HCT116 (cell line): ENCODE data around the gene THOC2. TPM values are rescaled to one million over a fixed set of nuclear protein-coding genes. Genes with fewer than 3 reads are reported as not detected.
"Not testable (repeated sequence)": the region's sequence is repeated elsewhere in the genome, so short reads cannot be mapped to it uniquely, and the experiment has no call there.

Experiments used
- ATAC-seq: fragments of 200-7000 bp; cut with Tn5 transposase; 2 replicates; pipeline ENCODE4 v1.9.1; 2020; ENCODE audit warnings: mild to moderate bottlenecking, moderate library complexity
- BruUV-seq: library from RNA; stranded (reverse); fragments of 400-500 nt; replicated peaks from 2 replicates; lab custom pipeline; 2021; lab: Mats Ljungman, UMichigan
- CTCF ChIA-PET: fragments of 300-600 bp; sonication (Branson Sonifier 250); formaldehyde crosslinking; loops from one replicate; lab custom pipeline; 2021; ENCODE audit warnings: antibody characterized with exemption; lab: Charles Lee
- POLR2A ChIA-PET: fragments of 300-600, 350-600 bp; sonication (Branson Sonifier 250); formaldehyde crosslinking; loops from one replicate; lab custom pipeline; 2021; ENCODE audit warnings: antibody characterized with exemption; lab: Charles Lee
- RAD21 ChIA-PET, 2 experiments: fragments of 300-600 bp; sonication (Branson Sonifier 250); formaldehyde crosslinking; loops; one replicate each; lab custom pipeline; 2023; ENCODE audit warnings: low total read pairs in 2 of 2; ENCODE audit not compliant: uncharacterized antibody in 2 of 2, unreplicated experiment in 2 of 2, low non-redundant PET in 1 of 2; lab: Charles Lee
- DNase-seq: peaks from one replicate; pipeline ENCODE4 v3.0.0-alpha.2; 2010; ENCODE audit warnings: low read depth, low spot score
- H2AFZ ChIP-seq: fragments of 200-600 bp; shearing (Covaris generic), sonication (generic); 2 replicates; pipeline ENCODE4 v1.6.1; 2017; ENCODE audit warnings: low read depth, mixed run types, mixed read lengths, antibody characterized with exemption, low read length; ENCODE audit not compliant: poor library complexity, severe bottlenecking
- H3K27ac ChIP-seq: 2 replicates; pipeline ENCODE4 v1.5.1; 2012; ENCODE audit warnings: low read depth, low read length
- H3K27me3 ChIP-seq: fragments of 200-600 bp; sonication (generic); 2 replicates; pipeline ENCODE4 v1.6.1; 2016; ENCODE audit warnings: mixed run types, low read length, mixed read lengths; ENCODE audit not compliant: insufficient read depth
- H3K36me3 ChIP-seq, 2 experiments: fragments of 200-500 bp in 1 of 2; fragments of 200-600 bp in 1 of 2; sonication (Bioruptor generic) in 1 of 2; sonication (generic) in 1 of 2; 2 replicates each; pipeline versions ENCODE4 v1.5.1 to v1.6.1; 2014 to 2016; ENCODE audit warnings: low read length in 2 of 2, inconsistent platforms in 1 of 2, mixed read lengths in 1 of 2, mixed run types in 1 of 2; ENCODE audit not compliant: insufficient read depth in 2 of 2, control insufficient read depth in 1 of 2
- H3K4me1 ChIP-seq, 2 experiments: fragments of 200-600 bp in 1 of 2; sonication (generic) in 1 of 2; 2 replicates each; pipeline versions ENCODE4 v1.5.1 to v1.6.1; 2012 to 2017; ENCODE audit warnings: low read length in 2 of 2, inconsistent platforms in 1 of 2, mild to moderate bottlenecking in 1 of 2, mixed read lengths in 1 of 2, mixed run types in 1 of 2, moderate library complexity in 1 of 2; ENCODE audit not compliant: insufficient read depth in 2 of 2, control insufficient read depth in 1 of 2
- H3K4me2 ChIP-seq: fragments of 200-600 bp; sonication (generic); 2 replicates; pipeline ENCODE4 v1.6.1; 2017; ENCODE audit warnings: mixed run types, low read length, mixed read lengths
- H3K4me3 ChIP-seq, 2 experiments: fragments of 200-600 bp in 1 of 2; sonication (generic) in 1 of 2; replicated peaks in 1 of 2; 2 replicates each; pipeline ENCODE4 v1.5.1; 2011 to 2016; ENCODE audit warnings: low read length in 2 of 2, control low read depth in 1 of 2, low read depth in 1 of 2, mild to moderate bottlenecking in 1 of 2, mixed read lengths in 1 of 2, mixed run types in 1 of 2
- H3K79me2 ChIP-seq: fragments of 200-600 bp; sonication (generic); 2 replicates; pipeline ENCODE4 v1.6.1; 2017; ENCODE audit warnings: mild to moderate bottlenecking, mixed run types, low read length, moderate library complexity, mixed read lengths; ENCODE audit not compliant: insufficient read depth
- H3K9ac ChIP-seq: fragments of 200-600 bp; sonication (generic); 2 replicates; pipeline ENCODE4 v1.6.1; 2016; ENCODE audit warnings: low read length, mixed read lengths
- H3K9me2 ChIP-seq: fragments of 200-600 bp; sonication (generic), shearing (Covaris generic); 2 replicates; pipeline ENCODE4 v1.6.1; 2017; ENCODE audit warnings: mixed run types, mild to moderate bottlenecking, moderate library complexity; ENCODE audit not compliant: insufficient read depth
- H3K9me3 ChIP-seq, 2 experiments: fragments of 200-500 bp in 1 of 2; fragments of 200-600 bp in 1 of 2; sonication (Bioruptor generic) in 1 of 2; sonication (generic) in 1 of 2; 2 replicates each; pipeline ENCODE4 v1.6.1; 2014 to 2017; ENCODE audit warnings: low read length in 2 of 2, mixed read lengths in 2 of 2, inconsistent platforms in 1 of 2, low read depth in 1 of 2, mild to moderate bottlenecking in 1 of 2, mixed run types in 1 of 2, moderate library complexity in 1 of 2; ENCODE audit not compliant: control insufficient read depth in 1 of 2, insufficient read depth in 1 of 2
- H4K20me1 ChIP-seq: fragments of 200-600 bp; sonication (generic), shearing (Covaris generic); 2 replicates; pipeline ENCODE4 v1.6.1; 2017; ENCODE audit warnings: mixed run types, mild to moderate bottlenecking, moderate library complexity; ENCODE audit not compliant: insufficient read depth
- CBX3 ChIP-seq: IDR thresholded peaks from 2 replicates; pipeline ENCODE4 v1.6.1; 2012; ENCODE audit warnings: low read depth
- CEBPB ChIP-seq: IDR thresholded peaks from 2 replicates; pipeline ENCODE4 v1.6.1; 2012; ENCODE audit warnings: low read depth
- CTCF ChIP-seq, 3 experiments: fragments of 200-600 bp in 1 of 3; sonication (generic) in 1 of 3; IDR thresholded peaks in 2 of 3; conservative IDR thresholded peaks in 1 of 3; 2 replicates each; pipeline ENCODE4 v1.5.1; 2012 to 2017; ENCODE audit warnings: low read depth in 2 of 3, low read length in 2 of 3, antibody characterized with exemption in 1 of 3, borderline replicate concordance in 1 of 3, control low read depth in 1 of 3, mild to moderate bottlenecking in 1 of 3, mixed read lengths in 1 of 3, mixed run types in 1 of 3, moderate library complexity in 1 of 3; ENCODE audit not compliant: insufficient read depth in 1 of 3
- EGR1 ChIP-seq: IDR thresholded peaks from 2 replicates; pipeline ENCODE4 v1.6.1; 2012; ENCODE audit warnings: low read depth
- ELF1 ChIP-seq: IDR thresholded peaks from 2 replicates; pipeline ENCODE4 v1.6.1; 2012; ENCODE audit warnings: low read depth, borderline replicate concordance
- EZH2 ChIP-seq: fragments of 200-600 bp; sonication (generic); IDR thresholded peaks from 2 replicates; pipeline ENCODE4 v1.6.1; 2017; ENCODE audit warnings: antibody characterized with exemption, mixed run types
- EZH2phosphoT487 ChIP-seq: fragments of 200-600 bp; IDR thresholded peaks from 2 replicates; pipeline ENCODE4 v1.6.1; 2018; ENCODE audit warnings: antibody characterized with exemption, borderline replicate concordance
- REST ChIP-seq: IDR thresholded peaks from 2 replicates; pipeline ENCODE4 v1.6.1; 2012; ENCODE audit warnings: low read depth
- SP1 ChIP-seq: IDR thresholded peaks from 2 replicates; pipeline ENCODE4 v1.6.1; 2012; ENCODE audit warnings: low read depth
- ZBTB33 ChIP-seq: IDR thresholded peaks from 2 replicates; pipeline ENCODE4 v1.6.1; 2011; ENCODE audit warnings: mild to moderate bottlenecking, low read length, moderate library complexity; ENCODE audit not compliant: insufficient replicate concordance; ENCODE audit errors: extremely low read depth
- ZFX ChIP-seq: fragments of 450-650 bp; IDR thresholded peaks from 2 replicates; pipeline ENCODE4 v1.6.1; 2017
- intact Hi-C: fragments of 100-400 bp; cut with micrococcal nuclease; formaldehyde crosslinking; loops from 2 replicates; pipeline ENCODE4 v1.10.0; 2022
- total RNA-seq: library from RNA; stranded (reverse); gene quantifications from one replicate; pipeline ENCODE4 v1.2.1, GENCODE V29; 2021; ENCODE audit not compliant: unreplicated experiment

Gene THOC2
- total RNA-seq, 1 experiment from 2014 or later: 85.3 TPM

- H3K36me3 ChIP-seq, H3K9me3 ChIP-seq, BruUV-seq, H3K27me3 ChIP-seq, H3K79me2 ChIP-seq, H3K9ac ChIP-seq, H2AFZ ChIP-seq, RAD21 ChIA-PET, H4K20me1 ChIP-seq, H3K9me2 ChIP-seq, H3K27ac ChIP-seq, H3K4me3 ChIP-seq, ATAC-seq, POLR2A ChIA-PET, H3K4me2 ChIP-seq, CTCF ChIA-PET, DNase-seq, intact Hi-C loops: not testable (repeated sequence)
- H3K4me1 ChIP-seq: peaks cover 3 to 17% of the 10 kb centered on the region in 2 experiments; a peak in 2 of 4 replicates
These were observed 24.9 kb upstream of the THOC2 start for GRCh38 chrX:123757794-123758193.

- peaks cover 3 to 17% of the 10 kb centered on the region in 2 experiments; a peak in 2 of 4 replicates for H3K4me1 ChIP-seq
- H3K36me3 ChIP-seq: no peaks in the 10 kb centered on the region
- no peak overlapping the region for H3K9ac ChIP-seq
- DNase-seq: no peak
- H3K27ac ChIP-seq: no peak overlapping the region
- no peaks in the 10 kb centered on the region for H3K9me2 ChIP-seq
- no peak overlapping the region for H3K4me3 ChIP-seq
- H3K79me2 ChIP-seq: no peaks in the 10 kb centered on the region
- H2AFZ ChIP-seq: no peak overlapping the region
- TF ChIP-seq CBX3 (no peak), ELF1 (no peak), ZFX (no peak), SP1 (no peak), EZH2 (no peak), CTCF (IDR thresholded peaks at IDR 0.05 in 2 of 3, conservative IDR thresholded peaks at IDR 0.05 in 1 of 3; ENCODE audit: borderline replicate concordance in 1 of 3, insufficient read depth in 1 of 3, low read depth in 2 of 3, low read length in 2 of 3) (no peak), ZBTB33 (no peak), REST (no peak), EGR1 (no peak), CEBPB (no peak), EZH2phosphoT487 (no peak)
- no peaks in the 10 kb centered on the region for H4K20me1 ChIP-seq
- ChIA-PET RAD21 (no interaction called here), POLR2A (no interaction called here), CTCF (no interaction called here)
- H3K27me3 ChIP-seq: no peaks in the 10 kb centered on the region
- intact Hi-C loops: no loop called here
- no peak overlapping the region for H3K4me2 ChIP-seq
- BruUV-seq: no TSS peak
- no peak for ATAC-seq
- no peaks in the 10 kb centered on the region for H3K9me3 ChIP-seq
These were observed 23.5 kb upstream of the THOC2 start for GRCh38 chrX:123756320-123756719.
